T-cell (primary cell): Measurements from ENCODE around the gene RAB3C. TPM values are rescaled to one million over a fixed set of nuclear protein-coding genes. Genes with fewer than 3 reads are reported as not detected.

ENCODE experiments used
- ATAC-seq, 4 experiments: fragments of 200-7000 bp in 3 of 4; fragments of 150-1000 bp in 1 of 4; cut with Tn5 transposase; replicated peaks in 1 of 4; 1 replicate in 3 of 4; 2 replicates in 1 of 4; pipeline ENCODE4 v1.10.0; 2021; ENCODE audit warnings: moderate library complexity in 3 of 4, mild to moderate bottlenecking in 2 of 4, moderate number of reproducible peaks in 1 of 4
- CTCF ChIA-PET, 2 donors: fragments of 300-600 bp; sonication (Branson Sonifier 250); formaldehyde crosslinking; loops; one replicate each; lab custom pipeline; 2022; ENCODE audit warnings: antibody characterized with exemption in 2 of 2; lab: Charles Lee
- POLR2A ChIA-PET, 2 donors: fragments of 300-600 bp; sonication (Branson Sonifier 250); formaldehyde crosslinking; loops; one replicate each; lab custom pipeline; 2022; ENCODE audit warnings: antibody characterized with exemption in 2 of 2; lab: Charles Lee
- DNase-seq, 35 experiments: peaks; one replicate each; pipeline versions ENCODE4 v3.0.0 to v3.0.0-alpha.2; 2013 to 2023
- H3K27ac ChIP-seq: one replicate; pipeline ENCODE4 v1.5.1; 2013; ENCODE audit warnings: low read length
- H3K27me3 ChIP-seq, 2 experiments: replicated peaks in 1 of 2; 1 replicate in 1 of 2; 2 replicates in 1 of 2; pipeline versions ENCODE4 v1.6.1 to v1.7.0; 2013; ENCODE audit warnings: low read length in 1 of 2, mixed read lengths in 1 of 2; ENCODE audit not compliant: control insufficient read depth in 2 of 2, insufficient read depth in 2 of 2; ENCODE audit errors: extremely low read depth in 1 of 2
- H3K36me3 ChIP-seq, 2 donors: 1 replicate in 1 of 2; 2 replicates in 1 of 2; pipeline versions ENCODE4 v1.6.1 to v1.7.0; 2013; ENCODE audit warnings: low read length in 1 of 2; ENCODE audit not compliant: control insufficient read depth in 2 of 2, insufficient read depth in 1 of 2; ENCODE audit errors: extremely low read depth in 1 of 2
- H3K4me1 ChIP-seq, 2 experiments: 1 replicate in 1 of 2; 2 replicates in 1 of 2; pipeline versions ENCODE4 v1.6.1 to v1.7.0; 2013; ENCODE audit warnings: low read length in 2 of 2, mixed read lengths in 1 of 2; ENCODE audit not compliant: insufficient read depth in 2 of 2, control insufficient read depth in 1 of 2; ENCODE audit errors: extremely low read depth in 1 of 2
- H3K4me3 ChIP-seq, 2 donors: 1 replicate in 1 of 2; 2 replicates in 1 of 2; pipeline versions ENCODE4 v1.5.1 to v1.7.0; 2013; ENCODE audit warnings: mild to moderate bottlenecking in 2 of 2, low read length in 1 of 2, moderate library complexity in 1 of 2; ENCODE audit not compliant: control insufficient read depth in 1 of 2; ENCODE audit errors: extremely low read depth in 1 of 2
- H3K9me3 ChIP-seq: 2 replicates; pipeline ENCODE4 v1.7.0; 2013
- H3K27ac Mint-ChIP-seq, 2 donors: one replicate each; pipeline ENCODE4 v1.8.0; 2020 to 2021; ENCODE audit warnings: mild to moderate bottlenecking in 2 of 2, mixed read lengths in 2 of 2
- H3K27me3 Mint-ChIP-seq, 2 donors: one replicate each; pipeline ENCODE4 v1.8.0; 2021 to 2022; ENCODE audit warnings: mixed read lengths in 2 of 2
- H3K36me3 Mint-ChIP-seq: one replicate; pipeline ENCODE4 v1.8.0; 2021; ENCODE audit warnings: mixed read lengths
- H3K4me1 Mint-ChIP-seq, 3 donors: one replicate each; pipeline ENCODE4 v1.8.0; 2020 to 2022; ENCODE audit warnings: mixed read lengths in 3 of 3, mild to moderate bottlenecking in 1 of 3
- H3K4me3 Mint-ChIP-seq, 3 donors: one replicate each; pipeline ENCODE4 v1.8.0; 2020 to 2022; ENCODE audit warnings: mild to moderate bottlenecking in 3 of 3, mixed read lengths in 3 of 3, moderate library complexity in 3 of 3
- H3K9me3 Mint-ChIP-seq, 3 donors: one replicate each; pipeline ENCODE4 v1.8.0; 2020 to 2022; ENCODE audit warnings: mixed read lengths in 3 of 3
- WGBS: methylation state at CpG from one replicate; pipeline ENCODE4 v1.1.5; 2013; ENCODE audit warnings: missing lambda C conversion rate; ENCODE audit not compliant: insufficient coverage; 5-methylcytosine and 5-hydroxymethylcytosine counted together
- total RNA-seq, 35 experiments: library from RNA in 6 of 35; stranded (reverse) in 6 of 35; fragments of 120-200 nt in 1 of 35; gene quantifications; one replicate each; pipeline versions ENCODE4 v1.2.1 to v1.2.4 and lab custom pipeline; 2013 to 2026

RAB3C gene
- total RNA-seq, 5 donors from 2014 or later (not counting 1 experiment from before 2014, with no cell fraction given) = not detected

DNA sequence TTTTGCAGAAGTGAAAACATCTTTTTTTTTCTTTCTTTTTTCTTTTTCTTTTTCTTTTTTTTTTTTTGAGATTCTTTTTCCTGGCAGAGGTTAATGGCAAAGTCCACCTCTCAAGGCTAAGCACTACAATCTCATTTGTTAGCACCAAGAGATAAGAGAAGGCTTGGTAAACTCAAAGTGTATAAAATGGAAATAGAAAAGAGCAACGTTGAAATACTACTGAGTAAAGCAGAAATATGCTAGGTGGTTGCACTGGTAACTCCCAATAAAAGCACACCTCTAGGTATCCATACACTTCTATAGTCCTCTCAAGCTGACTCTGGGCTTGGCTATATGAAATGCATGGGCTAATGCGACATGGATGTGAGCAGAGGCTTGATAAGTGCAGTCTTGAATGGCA lies 188.9 kb downstream of the RAB3C start:
- no peaks in the 10 kb centered on the region for H3K9me3 ChIP-seq
- ChIA-PET CTCF (no interaction called here), POLR2A (no interaction called here)
- no peaks in the 10 kb centered on the region for H3K36me3 Mint-ChIP-seq
- H3K27ac ChIP-seq = no peak overlapping the region
- H3K27ac Mint-ChIP-seq = no peak overlapping the region
- H3K27me3 ChIP-seq = no peaks in the 10 kb centered on the region
- no peaks in the 10 kb centered on the region for H3K9me3 Mint-ChIP-seq
- WGBS = 86% methylated on average over 1 of the region's 2 CpGs
- H3K4me3 ChIP-seq = no peak overlapping the region
- no peaks in the 10 kb centered on the region for H3K4me1 ChIP-seq
- H3K36me3 ChIP-seq = no peaks in the 10 kb centered on the region
- no peak for DNase-seq
- peaks cover 4 to 8% of the 10 kb centered on the region in 2 donors for H3K27me3 Mint-ChIP-seq
- H3K4me1 Mint-ChIP-seq = no peaks in the 10 kb centered on the region
- no peak overlapping the region for H3K4me3 Mint-ChIP-seq
- no peak for ATAC-seq

DNA sequence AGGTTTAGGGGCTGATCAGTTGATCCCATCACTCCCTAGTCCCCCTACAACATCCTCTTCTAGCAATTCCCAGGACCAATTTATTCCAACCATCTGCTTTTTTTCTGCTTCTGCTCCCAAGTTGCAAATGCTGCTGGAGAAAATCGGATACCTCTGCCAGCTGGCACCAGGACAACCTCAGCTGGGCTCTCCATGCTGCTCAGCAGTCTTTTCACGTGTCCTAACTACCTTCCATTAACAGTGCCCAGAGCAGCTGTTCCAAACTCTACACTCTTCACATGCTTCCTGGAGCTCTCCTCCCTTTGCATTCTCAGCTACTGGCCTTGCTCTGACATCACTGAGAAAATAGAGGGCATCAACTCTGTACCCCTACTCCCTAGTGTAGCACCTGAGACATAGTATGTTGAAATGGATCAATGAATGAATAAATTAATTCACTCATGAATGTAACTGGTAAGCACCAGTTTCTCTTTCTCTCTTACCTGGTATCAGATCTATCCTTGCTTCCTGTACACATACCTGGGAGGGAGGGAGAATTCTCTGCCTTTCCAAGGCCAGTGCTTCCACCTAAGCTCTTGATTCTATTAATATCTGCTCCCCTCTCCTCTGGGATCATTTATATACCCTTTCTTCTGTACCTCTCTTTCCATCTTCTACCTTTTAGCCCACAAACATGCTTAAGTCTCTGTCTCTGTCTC lies 191.0 kb downstream of the RAB3C start:
- CTCF ChIA-PET = interaction anchor here in 1 of 2 donors (1.5 kb wide), 1 partner anchor 12 kb away, joined by 4 read pairs; no protein-coding TSS in a partner anchor
- H3K27ac ChIP-seq = no peak overlapping the region
- no peak for ATAC-seq
- no peaks in the 10 kb centered on the region for H3K36me3 ChIP-seq
- POLR2A ChIA-PET = no interaction called here
- no peaks in the 10 kb centered on the region for H3K27me3 ChIP-seq
- DNase-seq = no peak
- H3K4me3 Mint-ChIP-seq = no peak overlapping the region
- no peaks in the 10 kb centered on the region for H3K9me3 Mint-ChIP-seq
- H3K36me3 Mint-ChIP-seq = no peaks in the 10 kb centered on the region
- H3K9me3 ChIP-seq = no peaks in the 10 kb centered on the region
- peaks cover 6 to 14% of the 10 kb centered on the region in 2 donors for H3K27me3 Mint-ChIP-seq
- 67% methylated on average over 2 of the region's 2 CpGs for WGBS
- no peak overlapping the region for H3K4me3 ChIP-seq
- no peaks in the 10 kb centered on the region for H3K4me1 ChIP-seq
- no peaks in the 10 kb centered on the region for H3K4me1 Mint-ChIP-seq
- no peak overlapping the region for H3K27ac Mint-ChIP-seq

DNA sequence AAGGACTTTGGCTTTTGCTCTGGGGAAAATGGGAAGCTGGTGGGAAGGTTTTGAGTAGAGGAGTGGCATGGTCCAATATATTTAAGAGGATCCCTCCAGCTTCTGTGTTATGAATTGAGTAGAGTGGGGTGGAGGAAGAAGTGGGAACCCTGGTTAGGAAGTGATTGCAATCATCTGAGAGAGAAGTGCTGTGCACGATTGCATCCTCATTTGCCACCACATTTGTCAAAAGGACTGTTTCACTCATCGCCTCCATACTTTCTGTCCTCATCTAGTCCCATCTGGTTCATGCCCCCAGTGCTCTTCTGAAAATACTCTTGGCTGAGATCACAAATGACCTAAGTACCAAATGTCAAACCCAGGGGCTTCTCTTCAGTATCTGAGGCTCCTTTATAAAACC lies 192.1 kb downstream of the RAB3C start:
- no peak for DNase-seq
- H3K4me1 ChIP-seq = no peaks in the 10 kb centered on the region
- H3K9me3 Mint-ChIP-seq = no peaks in the 10 kb centered on the region
- H3K4me3 Mint-ChIP-seq = no peak overlapping the region
- ChIA-PET POLR2A (no interaction called here), CTCF (no interaction called here)
- H3K27me3 Mint-ChIP-seq = peaks cover 10 to 19% of the 10 kb centered on the region in 2 donors
- H3K36me3 Mint-ChIP-seq = no peaks in the 10 kb centered on the region
- H3K27ac ChIP-seq = no peak overlapping the region
- no peak overlapping the region for H3K4me3 ChIP-seq
- H3K4me1 Mint-ChIP-seq = no peaks in the 10 kb centered on the region
- 67% methylated on average over 1 of the region's 2 CpGs for WGBS
- no peak overlapping the region for H3K27ac Mint-ChIP-seq
- no peak for ATAC-seq
- H3K36me3 ChIP-seq = no peaks in the 10 kb centered on the region
- no peaks in the 10 kb centered on the region for H3K9me3 ChIP-seq
- H3K27me3 ChIP-seq = no peaks in the 10 kb centered on the region

DNA sequence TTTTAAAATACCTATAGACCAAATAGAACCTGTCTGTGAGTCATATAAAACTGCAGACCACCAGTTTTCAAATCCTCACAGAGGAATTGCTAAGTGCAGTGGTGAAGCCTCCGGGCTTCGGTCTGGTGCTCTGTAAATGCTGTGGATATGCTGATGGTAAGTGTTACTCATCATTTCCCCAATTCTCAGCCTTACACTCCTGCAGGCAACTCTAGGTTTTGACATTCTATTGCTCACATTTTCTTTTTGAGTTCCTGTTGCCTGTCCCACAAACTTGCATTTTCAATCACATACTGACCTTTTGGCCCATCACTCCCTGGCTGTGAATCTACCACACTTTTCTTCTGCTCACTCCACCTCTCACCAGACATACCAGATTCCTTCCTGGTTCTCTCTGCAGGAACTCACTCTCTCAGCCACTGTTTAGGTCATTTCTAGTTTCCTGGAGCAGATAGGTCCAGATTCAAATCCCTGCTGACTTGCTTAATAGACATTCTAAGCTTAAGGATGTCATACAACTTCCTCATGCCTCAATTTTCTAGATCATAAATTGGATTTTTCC lies 192.9 kb downstream of the RAB3C start:
- H3K27me3 Mint-ChIP-seq = peaks cover 10 to 19% of the 10 kb centered on the region in 2 donors
- no CpG with 5 or more reads among the region's 2 CpGs for WGBS
- no peak overlapping the region for H3K4me3 ChIP-seq
- no peaks in the 10 kb centered on the region for H3K9me3 ChIP-seq
- no peaks in the 10 kb centered on the region for H3K36me3 Mint-ChIP-seq
- ATAC-seq (no peak), DNase-seq (no peak)
- H3K36me3 ChIP-seq = no peaks in the 10 kb centered on the region
- no peak overlapping the region for H3K4me3 Mint-ChIP-seq
- no peaks in the 10 kb centered on the region for H3K4me1 Mint-ChIP-seq
- H3K4me1 ChIP-seq = no peaks in the 10 kb centered on the region
- no peak overlapping the region for H3K27ac Mint-ChIP-seq
- no peak overlapping the region for H3K27ac ChIP-seq
- CTCF ChIA-PET = no interaction called here
- no peaks in the 10 kb centered on the region for H3K27me3 ChIP-seq
- no peaks in the 10 kb centered on the region for H3K9me3 Mint-ChIP-seq
- POLR2A ChIA-PET = no interaction called here

DNA sequence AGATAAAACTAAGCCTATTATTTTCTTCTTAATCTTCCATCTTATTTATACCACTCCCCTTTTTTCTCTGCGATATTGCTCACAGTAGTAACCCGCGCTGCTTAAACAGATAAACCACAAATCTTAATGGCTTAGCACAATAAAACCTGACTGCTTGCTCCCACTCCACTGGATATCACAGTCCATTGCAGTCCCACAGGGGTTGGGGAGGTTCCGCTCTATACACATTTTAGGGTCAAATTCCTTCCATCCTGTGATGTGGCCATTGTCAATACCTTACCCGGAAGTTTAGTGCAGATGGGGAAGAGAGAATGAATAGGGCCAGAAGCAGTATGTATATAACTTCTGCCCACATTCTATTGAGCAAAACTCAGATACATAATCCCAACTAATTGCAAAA lies 193.7 kb downstream of the RAB3C start:
- DNase-seq (no peak), ATAC-seq (no peak)
- peaks cover 13 to 19% of the 10 kb centered on the region in 2 donors for H3K27me3 Mint-ChIP-seq
- Histone ChIP-seq H3K36me3 (no peaks in the 10 kb centered on the region), H3K4me1 (no peaks in the 10 kb centered on the region), H3K9me3 (no peaks in the 10 kb centered on the region), H3K27ac (no peak overlapping the region), H3K27me3 (no peaks in the 10 kb centered on the region), H3K4me3 (no peak overlapping the region)
- H3K4me3 Mint-ChIP-seq = no peak overlapping the region
- no peaks in the 10 kb centered on the region for H3K9me3 Mint-ChIP-seq
- ChIA-PET CTCF (no interaction called here), POLR2A (no interaction called here)
- H3K36me3 Mint-ChIP-seq = no peaks in the 10 kb centered on the region
- H3K27ac Mint-ChIP-seq = no peak overlapping the region
- 100% methylated on average over 1 of the region's 5 CpGs for WGBS
- H3K4me1 Mint-ChIP-seq = no peaks in the 10 kb centered on the region

DNA sequence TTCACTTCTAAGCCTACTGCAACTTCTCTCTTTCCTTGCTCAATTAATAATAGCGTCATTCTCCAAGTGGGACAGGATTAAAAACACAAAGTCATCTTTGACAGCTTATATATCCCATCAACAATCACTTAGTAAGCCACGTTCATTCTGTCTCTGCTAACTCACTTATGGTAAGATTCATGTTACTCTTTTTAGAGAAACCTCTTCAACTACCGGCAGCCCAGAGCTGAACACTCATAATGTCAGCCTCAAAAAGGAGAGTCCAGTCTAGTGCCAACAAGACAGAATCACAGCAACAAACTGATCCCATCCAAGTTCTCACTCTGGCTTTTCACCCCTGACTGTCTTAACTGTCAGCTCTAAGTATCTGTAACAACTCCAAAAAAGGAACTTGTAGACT lies 196.0 kb downstream of the RAB3C start:
- Histone ChIP-seq H3K27me3 (no peaks in the 10 kb centered on the region), H3K36me3 (no peaks in the 10 kb centered on the region), H3K4me1 (no peaks in the 10 kb centered on the region), H3K4me3 (no peak overlapping the region), H3K27ac (no peak overlapping the region), H3K9me3 (no peaks in the 10 kb centered on the region)
- DNase-seq (no peak), ATAC-seq (no peak)
- H3K4me1 Mint-ChIP-seq = no peaks in the 10 kb centered on the region
- peaks cover 12 to 19% of the 10 kb centered on the region in 2 donors for H3K27me3 Mint-ChIP-seq
- H3K27ac Mint-ChIP-seq = no peak overlapping the region
- no peaks in the 10 kb centered on the region for H3K9me3 Mint-ChIP-seq
- ChIA-PET CTCF (no interaction called here), POLR2A (interaction anchor here in 1 of 2 donors (0.5 kb wide), 1 partner anchor 69 kb away, joined by 4 read pairs; no protein-coding TSS in a partner anchor)
- 88% methylated on average over 1 of the region's 3 CpGs for WGBS
- no peak overlapping the region for H3K4me3 Mint-ChIP-seq
- no peaks in the 10 kb centered on the region for H3K36me3 Mint-ChIP-seq
